ENCODE results near the gene CALML5.
"Not testable (repeated sequence)": the region's sequence is repeated elsewhere in the genome, so short reads cannot be mapped to it uniquely, and the experiment has no call there.

Gene CALML5

DNA sequence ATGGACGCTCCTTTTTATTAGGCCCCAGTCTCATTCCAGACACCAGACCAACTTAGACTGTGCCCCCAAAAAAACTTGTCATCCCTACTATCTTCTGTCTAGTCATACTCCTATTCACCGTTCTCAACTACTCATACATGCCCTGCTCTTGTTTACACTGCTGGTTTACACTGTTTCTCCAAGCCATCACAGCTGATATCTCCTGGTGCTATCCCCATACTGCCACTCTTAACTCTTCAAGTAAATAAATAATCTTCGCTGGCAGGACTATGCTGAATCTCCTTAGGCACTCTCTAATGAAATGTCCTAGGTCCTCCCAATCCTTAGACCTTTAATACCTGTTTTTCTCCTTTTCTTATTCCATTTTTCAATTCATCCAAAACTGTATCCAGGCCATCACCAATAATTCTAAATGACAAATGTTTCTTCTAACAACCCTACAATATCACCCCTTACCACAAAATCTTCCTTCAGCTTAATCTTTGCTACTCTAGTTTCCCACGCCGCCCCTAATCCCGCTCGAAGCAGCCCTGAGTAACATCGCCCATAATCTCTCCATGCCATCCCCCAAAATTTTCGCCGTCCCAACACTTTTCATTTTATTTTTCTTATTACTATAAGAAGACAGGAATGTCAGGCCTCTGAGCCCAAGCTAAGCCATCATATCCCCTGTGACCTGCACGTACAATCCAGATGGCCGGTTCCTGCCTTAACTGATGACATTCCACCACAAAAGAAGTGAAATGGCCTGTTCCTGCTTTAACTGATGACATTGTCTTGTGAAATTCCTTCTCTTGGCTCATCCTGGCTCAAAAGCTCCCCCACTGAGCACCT, 23.2 kb downstream of the CALML5 start:
- H3K4me3 ChIP-seq, H3K27ac ChIP-seq: not testable (repeated sequence)

DNA sequence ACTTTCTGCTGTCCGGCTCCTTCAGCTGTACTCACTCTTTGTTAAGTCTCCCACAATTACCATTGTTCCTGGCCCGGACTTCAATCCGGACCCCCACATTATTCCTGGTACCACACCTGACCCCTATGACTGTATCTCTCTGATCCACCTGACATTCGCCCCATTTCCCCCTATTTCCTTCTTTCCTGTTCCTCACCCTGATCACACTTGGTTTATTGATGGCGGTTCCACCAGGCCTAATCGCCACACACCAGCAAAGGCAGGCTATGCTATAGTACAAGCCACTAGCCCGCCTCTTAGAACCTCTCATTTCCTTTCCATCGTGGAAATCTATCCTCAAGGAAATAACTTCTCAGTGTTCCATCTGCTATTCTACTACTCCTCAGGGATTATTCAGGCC, 24.3 kb downstream of the CALML5 start:
- H3K4me3 ChIP-seq, H3K27ac ChIP-seq: not testable (repeated sequence)

DNA sequence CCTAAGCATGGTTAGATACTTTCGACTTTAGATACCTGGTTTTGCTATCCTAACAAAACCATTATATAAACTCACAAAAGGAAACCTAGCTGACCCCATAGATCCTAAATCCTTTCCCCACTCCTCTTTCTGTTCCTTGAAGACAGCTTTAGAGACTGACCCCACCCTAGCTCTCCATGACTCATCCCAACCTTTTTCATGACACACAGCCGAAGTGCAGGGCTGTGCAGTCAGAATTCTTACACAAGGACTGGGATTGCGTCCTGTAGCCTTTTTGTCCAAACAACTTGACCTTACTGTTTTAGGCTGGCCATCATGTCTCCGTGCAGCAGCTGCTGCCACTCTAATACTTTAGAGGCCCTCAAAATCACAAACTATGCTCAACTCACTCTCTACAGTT, 24.7 kb downstream of the CALML5 start:
- H3K27ac ChIP-seq, H3K4me3 ChIP-seq: not testable (repeated sequence)

DNA sequence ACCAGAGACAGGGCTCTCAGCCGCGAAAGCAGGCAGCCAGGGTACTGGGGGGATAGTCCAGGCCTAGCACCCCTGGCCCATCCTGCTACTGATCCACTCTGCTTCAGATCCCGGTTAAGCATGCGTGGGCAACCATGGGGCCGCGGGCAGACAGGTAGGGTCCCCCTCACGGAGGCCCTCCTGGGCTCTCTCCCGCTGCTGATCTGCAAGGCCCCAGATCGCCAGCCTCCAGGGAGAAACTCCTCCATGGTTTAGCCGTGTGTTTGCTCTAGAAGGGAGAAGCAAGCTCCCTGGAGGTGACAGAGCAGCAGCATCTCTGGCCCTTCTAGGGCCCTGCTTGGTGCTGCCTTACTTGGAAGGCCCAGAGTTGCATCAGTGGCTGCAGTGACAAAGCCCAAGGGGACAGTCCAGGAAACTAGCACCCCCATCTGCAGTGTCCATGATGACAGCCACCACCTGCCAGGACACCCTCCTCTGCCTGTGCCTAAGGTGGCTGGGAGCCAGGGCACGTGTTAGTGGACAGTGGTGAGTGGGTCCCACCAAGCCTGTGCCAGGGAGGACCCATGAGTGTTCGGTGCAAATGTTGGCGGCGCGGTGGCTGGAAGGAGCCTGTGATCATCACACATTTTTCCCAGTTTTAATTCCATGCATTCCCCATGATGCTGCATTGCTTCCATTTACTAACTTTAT, 29.2 kb downstream of the CALML5 start:
- Histone ChIP-seq H3K4me3 (no peak overlapping the region), H3K27ac (no peak overlapping the region)

DNA sequence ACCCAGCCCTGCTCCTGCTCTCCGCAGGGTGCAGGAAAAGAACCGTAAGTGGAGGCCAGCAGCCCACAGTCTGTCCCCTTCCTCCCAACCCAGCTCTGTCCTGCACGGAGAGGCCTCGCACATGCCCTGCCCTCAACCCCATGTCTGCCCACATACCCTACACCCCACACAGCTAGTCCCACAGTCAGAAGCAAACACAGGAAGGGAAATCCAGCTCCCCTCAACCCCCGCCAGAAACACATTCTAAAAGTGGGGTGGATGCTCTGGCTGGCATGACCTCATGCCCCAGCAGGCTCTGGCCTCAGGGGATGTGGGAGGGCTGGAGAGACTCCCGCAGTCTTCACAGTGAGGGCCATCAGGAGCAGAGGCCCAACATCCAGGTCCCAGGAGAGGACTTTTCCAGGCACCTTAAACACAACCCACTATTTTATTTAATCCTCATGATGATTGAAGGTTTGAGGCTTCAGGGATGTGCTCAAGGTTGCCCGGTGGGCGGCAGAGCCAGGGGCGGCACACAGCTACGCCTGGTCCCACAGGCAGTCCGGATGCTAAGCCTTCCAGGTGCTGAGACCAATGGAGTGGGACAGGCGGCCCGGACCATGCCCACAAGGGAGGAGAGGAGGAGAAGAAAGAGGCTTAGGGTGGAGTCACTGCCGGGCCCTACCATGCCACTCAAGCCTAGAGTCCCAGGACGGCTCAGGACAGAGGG, 29.9 kb downstream of the CALML5 start:
- Histone ChIP-seq H3K4me3 (no peak overlapping the region), H3K27ac (no peak overlapping the region)

DNA sequence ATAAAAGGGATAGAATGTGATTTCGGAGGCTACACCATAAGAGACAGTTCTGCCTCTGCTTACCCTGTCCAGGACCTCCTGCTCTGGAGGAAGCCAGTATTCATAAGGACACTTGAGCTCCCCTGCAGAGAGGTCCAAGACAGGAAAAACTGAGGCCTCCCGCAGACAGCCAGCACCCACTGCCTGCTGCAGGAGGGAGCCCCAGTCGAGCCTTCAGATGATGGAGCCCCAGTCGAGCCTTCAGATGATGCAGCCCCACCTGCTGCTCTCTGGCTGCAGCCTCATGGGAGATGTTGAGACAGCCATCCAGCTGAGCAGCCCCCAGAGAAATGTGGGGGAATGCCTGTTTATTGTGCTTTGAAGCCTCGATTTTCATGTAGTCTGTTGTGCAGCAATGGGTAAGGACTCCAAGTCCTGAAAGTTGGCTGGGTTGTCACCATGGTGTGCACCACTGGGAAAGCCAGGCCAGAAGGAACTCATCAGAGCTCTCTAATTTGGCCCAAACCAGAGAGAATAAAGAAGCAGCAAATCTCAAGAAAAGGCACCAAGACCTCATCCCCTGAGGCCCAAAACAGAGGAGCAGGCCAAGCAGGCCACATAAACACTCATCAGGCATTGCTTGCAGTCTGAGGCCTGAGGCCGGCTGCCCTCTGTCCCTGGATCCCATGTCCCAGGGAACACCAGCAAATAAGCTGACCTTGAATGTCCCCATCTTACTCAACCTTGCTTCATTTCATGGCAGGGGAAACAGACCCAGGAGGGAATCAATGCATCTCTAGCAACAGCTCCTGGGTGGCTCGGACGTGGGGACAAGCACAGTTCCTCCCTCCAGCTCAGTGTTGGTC, 30.9 kb downstream of the CALML5 start:
- no peak overlapping the region for H3K4me3 ChIP-seq
- peak overlapping the region in 4 of 21 experiments; percentile 65 to 75 (median 68) for H3K27ac ChIP-seq

DNA sequence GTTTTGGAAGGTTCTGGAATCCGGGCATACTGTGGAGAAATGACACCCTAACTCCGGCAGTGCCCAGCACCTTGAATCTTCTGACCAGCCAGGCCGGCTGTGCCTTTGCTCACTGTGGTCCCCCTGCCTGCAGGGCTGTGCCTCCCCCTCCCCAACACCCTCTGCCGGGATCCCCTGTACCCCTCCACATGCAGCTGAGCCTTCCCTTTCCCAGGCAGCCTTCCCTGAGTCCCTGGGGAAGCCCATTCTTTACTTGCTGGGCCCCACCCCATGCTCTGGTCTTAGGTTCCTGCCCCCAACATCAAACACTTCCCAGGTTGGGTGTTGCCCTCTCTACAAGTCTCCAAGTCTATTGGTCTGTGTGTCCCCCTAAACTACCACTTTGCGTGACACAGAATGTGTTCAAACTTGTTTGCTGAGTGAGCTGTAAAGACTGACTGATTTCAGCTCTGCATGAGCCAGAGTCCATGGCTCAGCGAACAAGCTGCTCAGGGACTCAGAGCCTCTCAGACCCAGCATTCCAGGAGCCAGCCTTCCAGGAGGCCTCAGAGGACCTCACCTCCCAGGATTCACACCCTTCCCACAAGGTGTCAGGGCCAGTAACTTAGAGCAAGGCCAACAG, 31.6 kb downstream of the CALML5 start:
- Histone ChIP-seq H3K27ac (peak overlapping the region in 5 of 21 experiments; percentile 65 to 75 (median 69)), H3K4me3 (no peak overlapping the region)

DNA sequence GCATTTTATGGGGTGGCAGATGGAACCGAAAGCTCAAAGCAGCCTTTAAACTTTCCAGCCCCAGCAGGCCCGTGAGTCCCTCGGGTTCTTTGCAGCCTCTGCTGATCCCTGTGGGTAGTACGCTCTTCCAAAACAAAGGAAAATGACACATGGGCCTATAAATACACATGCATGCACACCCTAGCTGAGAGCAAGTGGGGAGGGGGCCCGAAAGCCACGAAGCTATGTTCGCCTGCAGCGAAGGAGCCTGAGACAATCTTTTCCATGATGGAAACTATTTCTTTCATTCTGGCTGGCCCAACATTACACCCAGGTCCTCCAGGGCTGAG, 32.2 kb downstream of the CALML5 start:
- H3K27ac ChIP-seq = peak overlapping the region in 12 of 21 experiments; percentile 13 to 75 (median 53)
- H3K4me3 ChIP-seq = no peak overlapping the region

DNA sequence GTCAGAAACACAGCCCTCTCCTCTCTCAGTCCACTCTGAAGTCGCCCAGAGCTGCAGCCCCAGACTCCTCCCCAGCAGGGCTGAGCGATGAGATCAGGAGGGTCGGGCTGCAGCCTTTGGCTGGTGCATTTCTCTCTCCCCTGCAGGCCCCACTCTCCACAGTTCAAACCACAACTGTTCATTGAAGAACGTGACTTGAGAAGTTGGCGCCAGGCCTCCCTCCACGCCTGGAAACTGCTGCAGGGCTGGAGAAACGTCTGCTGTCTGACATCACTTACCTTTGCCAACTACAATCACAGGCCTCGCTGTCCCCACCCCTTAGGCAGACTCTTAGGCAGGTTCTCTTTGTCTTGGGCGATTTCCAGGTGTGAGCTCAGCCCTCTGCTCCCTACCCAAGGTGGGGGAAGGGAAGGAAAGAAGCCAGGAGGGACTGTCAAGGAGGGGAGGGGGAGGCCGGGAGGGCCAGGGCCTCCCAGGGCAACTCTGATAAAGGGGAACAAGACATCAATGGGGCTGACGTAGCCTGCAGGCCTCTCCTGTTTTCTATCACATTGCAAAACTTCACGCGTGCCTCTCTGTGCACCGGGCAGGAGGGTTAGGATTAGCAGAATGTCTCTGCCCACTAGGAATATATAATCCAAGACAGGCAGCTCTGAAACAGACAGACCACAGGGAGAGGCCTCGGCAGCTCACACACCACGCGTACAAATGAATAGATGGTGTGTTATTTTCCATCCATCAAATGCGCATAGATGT, 32.7 kb downstream of the CALML5 start:
- H3K4me3 ChIP-seq = no peak overlapping the region
- H3K27ac ChIP-seq = peak overlapping the region in 14 of 21 experiments; percentile 10 to 78 (median 52)

DNA sequence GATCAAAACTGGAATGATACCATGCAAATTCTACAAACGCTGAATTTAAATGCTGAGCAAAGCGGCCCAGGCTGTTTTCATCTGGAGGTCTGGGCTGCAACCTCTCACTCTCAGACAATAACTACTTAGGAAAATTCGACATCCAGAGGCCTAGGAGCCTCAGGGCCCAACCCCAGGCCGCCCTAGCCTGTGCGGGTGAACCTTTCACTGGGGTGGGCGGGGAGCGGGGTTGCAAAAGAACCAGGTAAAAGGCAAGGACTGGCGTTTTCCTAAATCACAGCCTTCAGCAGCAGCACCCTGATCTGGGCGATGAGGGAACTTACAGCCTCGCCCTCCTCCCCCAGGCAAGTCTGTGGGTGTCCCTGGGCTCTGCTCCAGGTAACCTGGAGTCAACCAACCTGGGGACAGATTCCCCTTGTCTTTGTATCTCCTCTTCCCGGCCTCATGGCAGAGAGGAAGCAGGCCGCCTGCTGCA, 33.4 kb downstream of the CALML5 start:
- peak overlapping the region in 12 of 21 experiments; percentile 4 to 78 (median 48) for H3K27ac ChIP-seq
- no peak overlapping the region for H3K4me3 ChIP-seq

DNA sequence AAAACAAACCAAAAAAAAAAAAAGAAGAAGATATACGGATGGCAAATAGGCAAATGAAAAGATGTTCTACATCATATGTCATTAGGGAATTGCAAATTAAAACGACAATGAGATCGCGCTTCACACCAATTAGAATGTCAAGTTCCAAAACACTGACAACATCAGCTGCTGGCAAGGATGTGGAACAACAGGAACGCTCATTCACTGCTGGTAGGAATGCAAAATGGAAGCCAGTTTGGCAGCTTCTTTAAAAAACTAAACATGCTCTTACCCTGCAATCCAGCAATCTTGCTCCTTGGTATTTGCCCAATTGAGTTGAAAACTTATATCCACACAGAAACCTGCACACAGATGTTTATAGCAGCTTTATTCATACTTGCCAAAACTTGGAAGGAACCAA, 34.8 kb downstream of the CALML5 start:
- H3K4me3 ChIP-seq = no peak overlapping the region
- peak overlapping the region in 1 of 21 experiments; percentile 14 for H3K27ac ChIP-seq

DNA sequence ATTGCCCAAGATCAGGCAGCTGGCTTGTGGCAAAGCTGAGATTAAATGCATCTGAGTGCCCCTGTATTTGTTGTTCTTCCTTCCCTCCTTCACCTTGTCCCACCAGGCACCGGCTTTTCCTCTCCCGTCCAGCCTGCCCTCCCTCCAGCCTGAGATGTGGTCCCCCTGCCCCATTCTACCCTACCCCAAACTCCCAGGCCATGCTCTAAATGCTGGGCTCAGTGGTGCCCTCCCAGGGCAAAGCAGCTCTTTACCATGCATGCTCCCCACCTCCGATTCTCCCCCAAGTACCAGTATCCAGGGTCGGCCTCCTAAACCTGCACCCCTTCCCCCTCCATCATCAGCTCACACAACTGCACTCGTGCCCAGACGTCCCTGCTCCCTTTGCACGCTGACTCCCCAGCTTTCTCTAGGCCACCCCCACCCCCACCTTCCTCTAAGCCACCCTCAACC, 36.5 kb downstream of the CALML5 start:
- Histone ChIP-seq H3K4me3 (no peak overlapping the region), H3K27ac (peak overlapping the region in 1 of 21 experiments; percentile 2)

DNA sequence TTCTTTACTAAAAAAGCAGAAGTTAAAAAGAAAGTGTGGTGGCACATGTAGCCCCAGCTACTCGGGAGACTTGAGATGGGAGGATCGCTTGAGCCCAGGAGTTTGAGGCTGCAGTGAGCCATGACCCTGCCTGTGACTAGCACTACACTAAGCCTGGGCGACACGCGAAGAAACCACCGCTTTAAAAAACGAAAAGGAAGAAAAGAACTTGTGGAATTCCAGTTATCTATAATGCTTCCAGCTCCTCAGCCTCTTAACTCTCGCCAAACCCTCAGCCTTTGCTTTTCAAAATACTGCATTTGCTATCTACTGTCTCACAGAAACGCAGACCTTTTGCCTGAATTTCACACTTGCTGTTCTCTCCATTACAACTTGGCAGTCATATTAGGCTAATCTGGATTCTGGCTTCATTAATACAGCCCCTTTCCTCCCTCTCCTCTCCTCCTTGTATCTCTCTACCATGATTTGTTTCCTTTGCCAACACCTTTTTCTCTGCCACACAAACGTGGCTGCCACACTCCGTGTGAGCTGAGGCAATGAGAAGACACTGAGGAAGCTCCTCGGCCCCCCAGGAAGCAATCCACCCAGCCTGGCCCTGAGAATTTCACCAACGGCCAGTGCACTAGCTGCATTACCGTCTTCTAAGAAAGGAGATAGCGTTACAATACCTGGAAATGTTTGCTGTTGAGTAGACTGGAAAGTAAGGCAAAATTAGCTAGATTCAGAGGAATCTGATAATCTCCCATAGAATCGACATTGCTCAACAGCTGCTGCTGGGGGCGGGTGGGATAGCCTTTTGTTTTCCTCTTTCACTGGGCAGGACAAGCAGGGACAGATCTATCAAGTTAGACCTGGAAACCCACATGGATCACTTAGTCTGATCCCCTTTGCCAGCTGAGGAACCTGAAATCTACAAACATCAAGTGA, 37.2 kb downstream of the CALML5 start:
- no peak overlapping the region for H3K4me3 ChIP-seq
- peak overlapping the region in 3 of 21 experiments; percentile 2 to 34 (median 21) for H3K27ac ChIP-seq

DNA sequence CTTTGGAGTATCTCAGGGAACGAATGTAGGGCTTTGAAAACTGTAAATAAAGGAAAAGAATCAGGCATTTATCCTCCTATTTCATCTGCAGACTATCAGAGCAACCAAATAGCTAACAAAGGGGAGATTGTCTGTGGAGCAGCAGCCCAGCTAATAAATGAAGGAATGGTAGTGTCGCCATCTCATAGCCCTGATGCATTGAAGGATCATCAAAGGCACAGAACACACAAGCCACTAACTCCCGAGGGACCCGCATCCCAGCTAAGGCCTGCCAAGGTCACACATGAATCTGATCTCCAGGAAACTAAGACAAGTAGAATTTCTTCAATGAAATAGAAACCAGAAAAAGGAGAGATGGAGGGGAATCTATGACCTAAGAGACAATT, 38.2 kb downstream of the CALML5 start:
- Histone ChIP-seq H3K4me3 (no peak overlapping the region), H3K27ac (no peak overlapping the region)

DNA sequence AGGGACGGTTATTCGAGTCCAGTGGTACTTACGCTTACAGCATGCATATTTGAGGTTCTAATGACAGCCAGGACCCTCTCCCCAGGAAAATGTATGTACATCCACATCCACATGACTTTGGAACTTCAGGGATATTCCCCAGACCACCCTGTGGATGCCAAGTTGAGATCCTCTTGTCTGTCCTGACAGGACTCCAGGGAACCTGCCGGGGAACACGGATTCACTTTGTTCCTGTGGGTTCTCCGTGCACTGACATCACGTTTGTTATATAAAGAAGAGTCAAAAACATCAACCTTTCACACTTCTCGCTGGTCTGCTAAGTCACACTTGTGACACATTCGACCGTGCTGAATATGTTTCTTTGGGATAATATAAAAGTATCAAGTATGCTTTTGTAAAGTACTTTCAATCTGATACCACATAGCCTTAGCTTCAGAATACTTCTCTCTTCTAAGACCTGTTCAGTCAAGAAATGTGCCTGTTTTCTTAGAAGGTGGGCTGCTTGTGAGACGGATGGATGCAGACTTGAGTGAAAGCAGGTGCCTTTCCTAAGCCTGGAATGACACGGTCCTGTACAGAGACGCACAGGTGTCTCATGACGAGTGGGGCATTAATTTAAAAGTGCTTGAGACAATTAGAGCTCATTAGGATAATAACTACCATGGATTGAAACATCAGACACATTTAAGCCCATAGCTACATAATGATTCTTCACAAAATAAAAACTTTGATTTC, 38.7 kb downstream of the CALML5 start:
- Histone ChIP-seq H3K4me3 (no peak overlapping the region), H3K27ac (no peak overlapping the region)

DNA sequence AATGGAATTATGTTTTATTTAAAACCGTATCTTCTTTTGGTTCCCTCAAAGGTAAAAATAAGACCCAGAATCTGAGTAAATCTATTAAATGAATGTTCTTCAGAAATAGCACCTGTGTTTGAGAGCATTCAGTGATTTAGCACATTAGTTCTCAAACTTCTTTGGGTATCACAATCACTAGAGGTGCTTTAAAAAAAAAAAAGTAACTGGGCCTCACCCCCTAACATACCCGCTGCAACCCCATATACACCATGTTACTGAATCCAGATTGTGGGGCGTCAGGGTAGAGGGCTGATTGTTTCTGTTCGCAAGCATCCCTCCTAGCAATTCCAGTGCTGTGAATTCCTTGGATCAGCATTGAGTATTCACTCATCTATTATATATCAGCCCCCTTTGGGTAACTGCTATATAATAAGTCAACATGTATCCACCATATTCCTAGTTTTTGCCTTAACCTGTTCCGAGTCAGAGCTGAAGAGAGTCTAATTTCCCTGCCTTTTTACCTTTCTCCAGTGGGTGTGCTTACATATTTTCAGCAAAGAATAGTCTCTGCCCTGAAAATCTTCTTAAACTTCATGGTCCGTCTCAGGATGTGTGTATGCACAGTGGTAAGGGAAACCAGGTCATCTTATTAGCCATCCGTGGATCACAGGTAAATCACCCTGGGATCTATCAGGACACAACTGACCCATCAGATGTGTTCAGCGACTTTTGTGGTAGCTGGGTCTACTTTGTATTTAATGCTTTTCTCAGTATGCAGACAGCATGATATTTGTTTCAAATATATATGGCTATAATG, 40.2 kb downstream of the CALML5 start:
- Histone ChIP-seq H3K27ac (no peak overlapping the region), H3K4me3 (no peak overlapping the region)

Measured in skin epidermis (tissue), 12 donors.